ES-I3 (cell line): ENCODE measurements around the gene OR2V2.
"Not testable (repeated sequence)": the region's sequence is repeated elsewhere in the genome, so short reads cannot be mapped to it uniquely, and the experiment has no call there.

Experiments used
- H3K36me3 ChIP-seq: 2 replicates; pipeline ENCODE4 v1.6.1; 2013; ENCODE audit warnings: mild to moderate bottlenecking, low read length, control low read depth, moderate library complexity; ENCODE audit not compliant: insufficient read depth
- H3K4me1 ChIP-seq: 2 replicates; pipeline ENCODE4 v1.6.1; 2013; ENCODE audit warnings: mild to moderate bottlenecking, control low read depth, low read length; ENCODE audit not compliant: insufficient read depth
- H3K9ac ChIP-seq: 2 replicates; pipeline ENCODE4 v1.6.1; 2013; ENCODE audit warnings: low read depth, mild to moderate bottlenecking, low read length, moderate library complexity
- H3K9me3 ChIP-seq: 2 replicates; pipeline ENCODE4 v1.6.1; 2013; ENCODE audit warnings: mild to moderate bottlenecking, low read length, moderate library complexity; ENCODE audit not compliant: control insufficient read depth, insufficient read depth

The OR2V2 gene

GRCh38 chr5:181149806-181150733, 2.7 kb downstream of the OR2V2 start:
- H3K36me3 ChIP-seq, result no peaks in the 10 kb centered on the region
- H3K4me1 ChIP-seq, result peaks cover 4% of the 10 kb centered on the region; the same call in 1 of the 2 replicates
- H3K9me3 ChIP-seq, result peaks cover 8% of the 10 kb centered on the region; the same call in 1 of the 2 replicates
- H3K9ac ChIP-seq, result no peak overlapping the region

GRCh38 chr5:181151146-181151545, 3.8 kb downstream of the OR2V2 start:
- Histone ChIP-seq H3K9ac (no peak overlapping the region), H3K4me1 (peaks cover 4% of the 10 kb centered on the region; the same call in 1 of the 2 replicates), H3K9me3 (no peaks in the 10 kb centered on the region), H3K36me3 (no peaks in the 10 kb centered on the region)

- Histone ChIP-seq H3K36me3 (no peaks in the 10 kb centered on the region), H3K9me3 (no peaks in the 10 kb centered on the region), H3K9ac (no peak overlapping the region), H3K4me1 (no peaks in the 10 kb centered on the region)
Measured at GRCh38 chr5:181152406-181152805, 5.0 kb downstream of the OR2V2 start.

- no peaks in the 10 kb centered on the region for H3K36me3 ChIP-seq
- no peak overlapping the region for H3K9ac ChIP-seq
- H3K4me1 ChIP-seq, result no peaks in the 10 kb centered on the region
Measured at GRCh38 chr5:181153814-181154213, 6.4 kb downstream of the OR2V2 start.

GRCh38 chr5:181156758-181157157, 9.4 kb downstream of the OR2V2 start:
- no peak overlapping the region for H3K9ac ChIP-seq
- H3K9me3 ChIP-seq, result no peaks in the 10 kb centered on the region
- no peaks in the 10 kb centered on the region for H3K36me3 ChIP-seq
- H3K4me1 ChIP-seq, result no peaks in the 10 kb centered on the region

More at GRCh38 chr5:181153814-181154213, 6.4 kb downstream of the OR2V2 start:
- H3K9me3 ChIP-seq, result no peaks in the 10 kb centered on the region

GRCh38 chr5:181158869-181159268, 11.5 kb downstream of the OR2V2 start:
- Histone ChIP-seq H3K9me3 (no peaks in the 10 kb centered on the region), H3K4me1 (no peaks in the 10 kb centered on the region), H3K36me3 (no peaks in the 10 kb centered on the region), H3K9ac (no peak overlapping the region)

GRCh38 chr5:181159286-181160151, 12.1 kb downstream of the OR2V2 start:
- Histone ChIP-seq H3K4me1 (no peaks in the 10 kb centered on the region), H3K36me3 (no peaks in the 10 kb centered on the region), H3K9me3 (no peaks in the 10 kb centered on the region), H3K9ac (peak overlapping the region; percentile 51; the same call in 1 of the 2 replicates)

GRCh38 chr5:181160152-181160754, 12.9 kb downstream of the OR2V2 start:
- Histone ChIP-seq H3K9ac (peak overlapping the region; percentile 51), H3K9me3 (no peaks in the 10 kb centered on the region), H3K4me1 (no peaks in the 10 kb centered on the region), H3K36me3 (no peaks in the 10 kb centered on the region)

- not testable (repeated sequence) for H3K4me1 ChIP-seq, H3K9me3 ChIP-seq, H3K36me3 ChIP-seq
- H3K9ac ChIP-seq, result peak overlapping the region; percentile 6; the same call in 1 of the 2 replicates
Measured at GRCh38 chr5:181160755-181161533, 13.6 kb downstream of the OR2V2 start.

GRCh38 chr5:181161534-181162175, 14.3 kb downstream of the OR2V2 start:
- H3K4me1 ChIP-seq, result no peaks in the 10 kb centered on the region
- H3K9me3 ChIP-seq, result no peaks in the 10 kb centered on the region
- H3K9ac ChIP-seq, result peak overlapping the region; percentile 6; the same call in 1 of the 2 replicates
- no peaks in the 10 kb centered on the region for H3K36me3 ChIP-seq

- H3K36me3 ChIP-seq, result no peaks in the 10 kb centered on the region
- H3K9ac ChIP-seq, result peak overlapping the region; percentile 53; the same call in 1 of the 2 replicates
- no peaks in the 10 kb centered on the region for H3K4me1 ChIP-seq
Measured at GRCh38 chr5:181163487-181164075, 16.2 kb downstream of the OR2V2 start.

GRCh38 chr5:181164076-181164952, 16.9 kb downstream of the OR2V2 start:
- no peaks in the 10 kb centered on the region for H3K4me1 ChIP-seq
- H3K9ac ChIP-seq, result peak overlapping the region; percentile 46; the same call in 1 of the 2 replicates
- no peaks in the 10 kb centered on the region for H3K9me3 ChIP-seq
- no peaks in the 10 kb centered on the region for H3K36me3 ChIP-seq

More at GRCh38 chr5:181163487-181164075, 16.2 kb downstream of the OR2V2 start:
- H3K9me3 ChIP-seq, result no peaks in the 10 kb centered on the region
